GM23248 (cell line): ENCODE results near the gene RTP2.

Source experiments
- EZH2 ChIP-seq: fragments of 200-600 bp; sonication (generic); IDR thresholded peaks from 2 replicates; pipeline ENCODE4 v1.6.1; 2018; ENCODE audit warnings: antibody characterized with exemption, mild to moderate bottlenecking; ENCODE audit not compliant: insufficient read depth, poor library complexity, severe bottlenecking
- EZH2phosphoT487 ChIP-seq: fragments of 200-600 bp; sonication (generic); IDR thresholded peaks from 2 replicates; pipeline ENCODE4 v1.6.1; 2018; ENCODE audit warnings: antibody characterized with exemption, moderate library complexity, mild to moderate bottlenecking, low read depth; ENCODE audit not compliant: insufficient read depth

DNA sequence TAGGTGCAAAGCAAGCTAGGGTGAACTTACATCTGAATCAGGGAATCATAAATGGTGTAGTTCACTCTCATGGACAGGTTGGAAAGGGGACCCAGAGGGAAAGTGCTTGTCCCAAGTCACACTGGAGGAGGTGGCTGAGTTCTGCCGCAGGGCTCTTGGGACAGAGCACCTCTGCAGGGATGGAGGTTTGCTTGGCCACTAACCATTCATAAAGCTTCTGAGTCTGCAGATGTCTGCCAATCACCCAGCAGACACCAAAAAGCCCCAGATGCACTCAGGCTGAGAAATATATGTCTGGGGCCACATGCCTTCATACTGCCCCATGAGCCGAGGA is 17.9 kb upstream of the RTP2 start:
- no peak for TF ChIP-seq EZH2
- TF ChIP-seq EZH2phosphoT487: no peak
